Breast epithelium (tissue), 3 donors: ENCODE results near the gene ATP2B2.

ENCODE experiments used
- POLR2AphosphoS5 ChIP-seq, 3 donors: sonication (generic); formaldehyde crosslinking; IDR thresholded peaks; one replicate each; pipeline ENCODE4 v1.6.1; 2017; ENCODE audit warnings: antibody characterized with exemption in 3 of 3
- TF ChIP-seq, protein P1 (sequence below), 3 donors: fragments of 450-650 bp; IDR thresholded peaks; one replicate each; pipeline ENCODE4 v1.5.1; 2016 to 2017; ENCODE audit warnings: antibody characterized with exemption in 3 of 3, mild to moderate bottlenecking in 3 of 3, moderate library complexity in 3 of 3

DNA sequence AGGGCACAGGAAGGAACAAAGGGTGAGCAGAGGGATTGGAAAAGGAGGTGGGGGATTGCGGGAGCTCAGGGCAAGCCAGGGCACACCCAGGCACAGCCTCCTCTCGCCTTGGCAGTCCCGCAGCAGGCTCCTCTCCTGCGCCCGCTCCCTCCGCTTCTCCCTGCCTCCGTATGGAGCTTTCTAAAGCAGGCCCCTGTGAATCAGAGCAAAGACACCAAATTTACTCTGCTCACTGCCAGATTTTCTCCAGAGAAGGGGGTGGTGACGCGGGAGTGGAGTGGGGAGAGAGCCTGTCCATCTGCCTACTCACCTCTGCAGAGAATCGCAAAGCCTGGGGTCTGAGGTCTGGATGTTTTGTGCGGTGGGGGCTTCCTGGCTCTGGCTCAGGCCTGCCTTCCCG lies 20.0 kb downstream of the ATP2B2 start:
- TF ChIP-seq, protein P1, sequence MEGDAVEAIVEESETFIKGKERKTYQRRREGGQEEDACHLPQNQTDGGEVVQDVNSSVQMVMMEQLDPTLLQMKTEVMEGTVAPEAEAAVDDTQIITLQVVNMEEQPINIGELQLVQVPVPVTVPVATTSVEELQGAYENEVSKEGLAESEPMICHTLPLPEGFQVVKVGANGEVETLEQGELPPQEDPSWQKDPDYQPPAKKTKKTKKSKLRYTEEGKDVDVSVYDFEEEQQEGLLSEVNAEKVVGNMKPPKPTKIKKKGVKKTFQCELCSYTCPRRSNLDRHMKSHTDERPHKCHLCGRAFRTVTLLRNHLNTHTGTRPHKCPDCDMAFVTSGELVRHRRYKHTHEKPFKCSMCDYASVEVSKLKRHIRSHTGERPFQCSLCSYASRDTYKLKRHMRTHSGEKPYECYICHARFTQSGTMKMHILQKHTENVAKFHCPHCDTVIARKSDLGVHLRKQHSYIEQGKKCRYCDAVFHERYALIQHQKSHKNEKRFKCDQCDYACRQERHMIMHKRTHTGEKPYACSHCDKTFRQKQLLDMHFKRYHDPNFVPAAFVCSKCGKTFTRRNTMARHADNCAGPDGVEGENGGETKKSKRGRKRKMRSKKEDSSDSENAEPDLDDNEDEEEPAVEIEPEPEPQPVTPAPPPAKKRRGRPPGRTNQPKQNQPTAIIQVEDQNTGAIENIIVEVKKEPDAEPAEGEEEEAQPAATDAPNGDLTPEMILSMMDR (IDR thresholded peaks at IDR 0.05), result no peak
- no peak for TF ChIP-seq POLR2AphosphoS5 (IDR thresholded peaks at IDR 0.05)
